Duodenal mucosa (tissue), 2 donors: ENCODE results near the gene ALKBH7.

Experiments used
- H3K27ac ChIP-seq: one replicate; pipeline ENCODE4 v1.7.0; 2013; ENCODE audit warnings: low read depth, low read length
- H3K27me3 ChIP-seq, 2 donors: one replicate each; pipeline ENCODE4 v1.7.0; 2013; ENCODE audit warnings: low read length in 2 of 2, control low read depth in 1 of 2; ENCODE audit not compliant: insufficient read depth in 2 of 2, control insufficient read depth in 1 of 2
- H3K36me3 ChIP-seq, 2 donors: one replicate each; pipeline ENCODE4 v1.7.0; 2013; ENCODE audit warnings: low read length in 2 of 2, control low read depth in 1 of 2; ENCODE audit not compliant: insufficient read depth in 2 of 2, control insufficient read depth in 1 of 2
- H3K4me1 ChIP-seq, 2 donors: one replicate each; pipeline ENCODE4 v1.7.0; 2013; ENCODE audit warnings: low read length in 2 of 2, control low read depth in 1 of 2; ENCODE audit not compliant: insufficient read depth in 2 of 2, control insufficient read depth in 1 of 2
- H3K4me3 ChIP-seq, 2 donors: one replicate each; pipeline ENCODE4 v1.7.0; 2013; ENCODE audit warnings: low read length in 2 of 2, low read depth in 1 of 2
- H3K9ac ChIP-seq, 2 donors: one replicate each; pipeline ENCODE4 v1.7.0; 2013; ENCODE audit warnings: low read length in 2 of 2, low read depth in 1 of 2
- H3K9me3 ChIP-seq, 2 donors: one replicate each; pipeline ENCODE4 v1.7.0; 2013; ENCODE audit warnings: low read length in 2 of 2, control low read depth in 1 of 2; ENCODE audit not compliant: control insufficient read depth in 1 of 2

Gene ALKBH7

GRCh38 chr19:6424195-6424938, 51.8 kb downstream of the ALKBH7 start, which contains the start of gene KHSRP:
TSS of gene KHSRP (minus strand) at chr19:6424811. CDS start at chr19:6424701, 110 bp downstream.
- no peaks in the 10 kb centered on the region for H3K9me3 ChIP-seq
- H3K36me3 ChIP-seq: peaks cover 4 to 26% of the 10 kb centered on the region in 2 donors
- H3K4me1 ChIP-seq: peaks cover 21 to 25% of the 10 kb centered on the region in 2 donors
- peak within 1 kb of the TSS; percentile 91 to 96 for H3K4me3 ChIP-seq
- no peaks in the 10 kb centered on the region for H3K27me3 ChIP-seq
- peak within 1 kb of the TSS; percentile 75 to 82 for H3K9ac ChIP-seq
- H3K27ac ChIP-seq: peak within 1 kb of the TSS; percentile 32
